ENCODE measurements around the gene NCSTN.

GRCh38 chr1:160351629-160352028 lies 8.4 kb downstream of the NCSTN start:
- TF ChIP-seq CTCF (IDR thresholded peaks at IDR 0.05) (no peak), TCF7L2 (IDR thresholded peaks at IDR 0.05; ENCODE audit: low read depth, low read length) (no peak), POLR2AphosphoS5 (IDR thresholded peaks at IDR 0.05; ENCODE audit: low read depth, low read length) (no peak)

Measured in Panc1 (cell line).